Activated naive CD8-positive, alpha-beta T cell treated with anti-CD3 and anti-CD28 coated beads, Interleukin-2, amount 50 U/mL, for 24 hours (primary cell): ENCODE results near the gene IQCM.

Experiments used
- ATAC-seq: fragments of 150-1000 bp; cut with Tn5 transposase; one replicate; pipeline ENCODE4 v1.10.0; 2021
- DNase-seq: peaks from one replicate; pipeline ENCODE4 v3.0.0; 2021
- H3K27ac Mint-ChIP-seq: one replicate; pipeline ENCODE4 v1.8.0; 2021; ENCODE audit warnings: mild to moderate bottlenecking, mixed read lengths
- H3K27me3 Mint-ChIP-seq: one replicate; pipeline ENCODE4 v1.8.0; 2021; ENCODE audit warnings: mixed read lengths
- H3K36me3 Mint-ChIP-seq: one replicate; pipeline ENCODE4 v1.8.0; 2021; ENCODE audit warnings: low read depth, mixed read lengths
- H3K4me1 Mint-ChIP-seq: one replicate; pipeline ENCODE4 v1.8.0; 2021; ENCODE audit warnings: mixed read lengths
- H3K4me3 Mint-ChIP-seq: one replicate; pipeline ENCODE4 v1.8.0; 2021; ENCODE audit warnings: mild to moderate bottlenecking, moderate library complexity, mixed read lengths
- H3K9me3 Mint-ChIP-seq: one replicate; pipeline ENCODE4 v1.8.0; 2021; ENCODE audit warnings: mixed read lengths

The IQCM gene

DNA sequence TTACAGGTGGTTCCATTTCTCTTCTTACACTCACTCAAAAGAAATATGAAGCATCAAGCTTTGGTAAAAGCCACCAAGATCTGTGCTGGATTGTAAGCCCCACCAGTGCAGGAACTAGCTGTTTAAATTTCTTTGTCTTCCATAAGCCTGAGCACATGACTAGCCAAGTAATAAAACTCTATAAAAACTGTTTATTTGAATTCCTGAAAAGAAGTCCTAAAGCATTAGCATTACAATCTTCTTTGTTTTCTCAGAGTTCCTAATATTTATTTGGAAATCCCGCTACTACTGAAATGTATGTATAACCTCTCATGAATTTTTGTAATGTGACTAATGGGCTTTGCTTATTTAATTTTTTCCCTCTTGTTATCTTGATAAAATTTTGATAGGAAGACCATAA lies 65.9 kb downstream of the IQCM start:
- no peak for ATAC-seq
- DNase-seq = no peak
- no peaks in the 10 kb centered on the region for H3K36me3 Mint-ChIP-seq
- H3K4me1 Mint-ChIP-seq = no peaks in the 10 kb centered on the region
- H3K9me3 Mint-ChIP-seq = no peaks in the 10 kb centered on the region
- H3K27ac Mint-ChIP-seq = no peak overlapping the region
- H3K27me3 Mint-ChIP-seq = no peaks in the 10 kb centered on the region
- no peak overlapping the region for H3K4me3 Mint-ChIP-seq

GRCh38 chr4:149747646-149748045 lies 68.0 kb downstream of the IQCM start:
- Mint-ChIP-seq H3K9me3 (no peaks in the 10 kb centered on the region), H3K27ac (no peak overlapping the region), H3K4me1 (no peaks in the 10 kb centered on the region), H3K36me3 (no peaks in the 10 kb centered on the region), H3K4me3 (no peak overlapping the region), H3K27me3 (no peaks in the 10 kb centered on the region)
- no peak for ATAC-seq
- DNase-seq = no peak

DNA sequence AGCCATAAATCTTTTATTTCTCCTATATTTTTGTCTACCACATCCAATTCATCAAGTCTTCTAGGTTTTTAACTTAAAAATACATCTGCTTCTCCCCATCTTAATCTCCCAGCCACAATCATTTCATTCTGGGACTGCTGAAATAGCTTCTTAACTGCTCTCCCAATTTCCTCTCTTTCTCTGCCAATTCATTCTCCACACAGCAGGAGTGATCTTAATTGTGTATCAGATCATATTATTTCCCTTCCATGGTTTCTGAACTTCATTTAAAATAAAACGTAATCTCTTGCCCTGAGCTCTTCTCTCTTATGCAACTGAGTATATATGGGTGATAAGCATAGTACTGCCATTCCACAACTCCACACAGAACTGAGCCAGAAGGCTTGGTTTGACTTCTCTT lies 69.4 kb downstream of the IQCM start:
- Mint-ChIP-seq H3K4me1 (no peaks in the 10 kb centered on the region), H3K36me3 (no peaks in the 10 kb centered on the region), H3K4me3 (no peak overlapping the region), H3K27me3 (no peaks in the 10 kb centered on the region), H3K27ac (no peak overlapping the region), H3K9me3 (no peaks in the 10 kb centered on the region)
- ATAC-seq = no peak
- no peak for DNase-seq

GRCh38 chr4:149741186-149741831 lies 74.3 kb downstream of the IQCM start:
- no peaks in the 10 kb centered on the region for H3K27me3 Mint-ChIP-seq
- H3K36me3 Mint-ChIP-seq = no peaks in the 10 kb centered on the region
- H3K27ac Mint-ChIP-seq = no peak overlapping the region
- H3K4me1 Mint-ChIP-seq = no peaks in the 10 kb centered on the region
- no peak overlapping the region for H3K4me3 Mint-ChIP-seq
- no peaks in the 10 kb centered on the region for H3K9me3 Mint-ChIP-seq
- no peak for DNase-seq
- no peak for ATAC-seq

DNA sequence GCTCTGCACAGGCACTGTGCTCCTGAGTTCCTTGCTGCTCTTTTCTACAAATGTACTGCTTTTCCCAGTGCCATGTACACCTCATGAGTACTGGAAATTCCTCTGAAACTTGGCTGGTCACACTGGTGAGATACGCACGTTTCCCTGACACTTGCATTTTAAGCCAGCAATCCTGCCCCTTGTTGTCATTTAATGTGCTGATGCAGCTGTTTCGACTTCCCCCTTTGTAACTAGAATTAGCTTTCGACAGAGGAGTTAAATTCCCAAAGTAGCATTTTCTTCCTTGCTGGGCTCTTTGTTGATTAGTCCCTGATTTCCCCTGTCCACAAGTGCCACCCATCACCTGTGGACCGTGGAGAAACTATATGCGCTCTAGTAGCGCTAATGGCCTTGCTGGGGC lies 77.5 kb downstream of the IQCM start:
- Mint-ChIP-seq H3K27ac (no peak overlapping the region), H3K4me1 (no peaks in the 10 kb centered on the region), H3K9me3 (no peaks in the 10 kb centered on the region), H3K27me3 (no peaks in the 10 kb centered on the region), H3K4me3 (no peak overlapping the region), H3K36me3 (no peaks in the 10 kb centered on the region)
- ATAC-seq = no peak
- DNase-seq = no peak

GRCh38 chr4:149735796-149736195 lies 79.8 kb downstream of the IQCM start:
- no peaks in the 10 kb centered on the region for H3K27me3 Mint-ChIP-seq
- no peaks in the 10 kb centered on the region for H3K36me3 Mint-ChIP-seq
- ATAC-seq = no peak
- DNase-seq = no peak
- H3K27ac Mint-ChIP-seq = no peak overlapping the region
- H3K9me3 Mint-ChIP-seq = no peaks in the 10 kb centered on the region
- H3K4me1 Mint-ChIP-seq = no peaks in the 10 kb centered on the region
- H3K4me3 Mint-ChIP-seq = no peak overlapping the region

DNA sequence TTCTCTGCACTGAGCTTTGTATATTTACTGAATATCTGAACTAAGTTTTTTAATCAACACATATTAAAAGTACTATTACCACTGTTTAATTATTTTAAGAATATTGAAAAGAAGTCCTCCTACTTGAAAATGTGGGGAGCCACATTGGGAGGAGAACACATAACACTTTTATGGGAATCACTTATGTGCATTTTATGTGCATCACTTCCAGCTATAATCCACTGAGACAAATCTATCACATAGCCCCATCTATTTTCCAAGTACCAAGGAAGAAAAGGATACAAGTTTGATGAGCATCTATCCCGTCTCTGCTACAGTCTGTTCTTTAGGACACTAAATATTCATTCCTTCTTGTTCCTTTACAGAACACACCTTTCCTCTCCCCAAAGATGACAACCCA lies 87.2 kb downstream of the IQCM start:
- DNase-seq (no peak), ATAC-seq (no peak)
- no peaks in the 10 kb centered on the region for H3K27me3 Mint-ChIP-seq
- H3K4me1 Mint-ChIP-seq = no peaks in the 10 kb centered on the region
- H3K36me3 Mint-ChIP-seq = no peaks in the 10 kb centered on the region
- H3K4me3 Mint-ChIP-seq = no peak overlapping the region
- no peaks in the 10 kb centered on the region for H3K9me3 Mint-ChIP-seq
- H3K27ac Mint-ChIP-seq = no peak overlapping the region

- Mint-ChIP-seq H3K4me1 (no peaks in the 10 kb centered on the region), H3K36me3 (no peaks in the 10 kb centered on the region), H3K27me3 (no peaks in the 10 kb centered on the region), H3K9me3 (no peaks in the 10 kb centered on the region), H3K27ac (no peak overlapping the region), H3K4me3 (no peak overlapping the region)
- ATAC-seq = no peak
- no peak for DNase-seq
Observed at GRCh38 chr4:149727663-149728062, 88.0 kb downstream of the IQCM start.

DNA sequence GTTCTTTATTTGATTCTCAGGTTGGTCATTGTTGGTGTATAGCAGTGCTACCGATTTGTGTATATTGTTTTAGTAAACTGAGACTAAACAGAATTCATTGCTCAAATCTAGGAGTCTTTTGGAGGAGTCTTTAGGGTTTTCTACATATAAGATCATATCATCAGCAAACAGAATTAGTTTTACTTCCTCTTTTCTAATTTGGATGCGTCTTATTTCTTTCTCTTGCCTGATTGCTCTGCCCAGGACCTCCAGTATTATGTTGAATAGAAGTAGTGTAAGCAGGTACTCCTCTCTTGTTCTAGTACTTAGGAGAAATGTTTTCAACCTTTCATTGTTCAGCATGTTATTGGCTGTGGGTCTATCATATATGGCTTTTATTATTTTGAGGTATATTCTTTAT lies 92.6 kb downstream of the IQCM start:
- Mint-ChIP-seq H3K27ac (no peak overlapping the region), H3K36me3 (no peaks in the 10 kb centered on the region), H3K9me3 (no peaks in the 10 kb centered on the region), H3K27me3 (no peaks in the 10 kb centered on the region), H3K4me1 (no peaks in the 10 kb centered on the region), H3K4me3 (no peak overlapping the region)
- ATAC-seq = no peak
- DNase-seq = no peak

- H3K4me1 Mint-ChIP-seq = no peaks in the 10 kb centered on the region
- H3K9me3 Mint-ChIP-seq = no peaks in the 10 kb centered on the region
- H3K27me3 Mint-ChIP-seq = no peaks in the 10 kb centered on the region
- ATAC-seq = no peak
- DNase-seq = no peak
- no peak overlapping the region for H3K4me3 Mint-ChIP-seq
- H3K27ac Mint-ChIP-seq = no peak overlapping the region
- no peaks in the 10 kb centered on the region for H3K36me3 Mint-ChIP-seq
Observed at GRCh38 chr4:149719806-149720205, 95.8 kb downstream of the IQCM start.

DNA sequence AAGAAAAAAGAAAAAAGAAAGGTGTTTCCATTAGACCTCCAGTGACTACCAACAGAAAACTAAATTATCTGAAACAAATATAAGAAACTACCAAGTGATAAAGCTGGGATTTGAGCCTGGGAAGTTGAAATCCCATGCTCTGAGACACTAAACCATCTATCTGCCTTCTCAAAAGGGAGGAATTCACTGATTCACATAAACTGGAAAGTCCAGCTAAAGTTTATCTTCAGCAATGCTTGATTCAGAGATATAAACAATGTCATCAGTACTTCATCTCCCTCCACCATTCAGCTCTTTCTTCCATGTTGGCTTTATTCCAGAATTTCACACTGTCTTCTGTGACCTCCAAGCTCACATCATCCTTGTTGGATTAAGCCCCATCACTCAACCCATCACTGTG lies 96.3 kb downstream of the IQCM start:
- Mint-ChIP-seq H3K27ac (no peak overlapping the region), H3K9me3 (no peaks in the 10 kb centered on the region), H3K36me3 (no peaks in the 10 kb centered on the region), H3K4me1 (no peaks in the 10 kb centered on the region), H3K27me3 (no peaks in the 10 kb centered on the region), H3K4me3 (no peak overlapping the region)
- no peak for ATAC-seq
- no peak for DNase-seq

GRCh38 chr4:149718500-149718899 lies 97.1 kb downstream of the IQCM start:
- Mint-ChIP-seq H3K27me3 (no peaks in the 10 kb centered on the region), H3K27ac (no peak overlapping the region), H3K4me3 (no peak overlapping the region), H3K36me3 (no peaks in the 10 kb centered on the region), H3K4me1 (no peaks in the 10 kb centered on the region), H3K9me3 (no peaks in the 10 kb centered on the region)
- DNase-seq = no peak
- ATAC-seq = no peak

GRCh38 chr4:149716728-149717127 lies 98.9 kb downstream of the IQCM start:
- DNase-seq = no peak
- no peaks in the 10 kb centered on the region for H3K4me1 Mint-ChIP-seq
- no peak overlapping the region for H3K27ac Mint-ChIP-seq
- no peaks in the 10 kb centered on the region for H3K36me3 Mint-ChIP-seq
- no peaks in the 10 kb centered on the region for H3K9me3 Mint-ChIP-seq
- no peak for ATAC-seq
- H3K27me3 Mint-ChIP-seq = no peaks in the 10 kb centered on the region
- no peak overlapping the region for H3K4me3 Mint-ChIP-seq

GRCh38 chr4:149715822-149716585 lies 99.6 kb downstream of the IQCM start:
- Mint-ChIP-seq H3K4me3 (no peak overlapping the region), H3K27ac (no peak overlapping the region), H3K36me3 (no peaks in the 10 kb centered on the region), H3K9me3 (no peaks in the 10 kb centered on the region), H3K4me1 (no peaks in the 10 kb centered on the region), H3K27me3 (no peaks in the 10 kb centered on the region)
- ATAC-seq (no peak), DNase-seq (no peak)

GRCh38 chr4:149713031-149713430 lies 102.6 kb downstream of the IQCM start:
- H3K4me1 Mint-ChIP-seq = no peaks in the 10 kb centered on the region
- no peak overlapping the region for H3K27ac Mint-ChIP-seq
- H3K4me3 Mint-ChIP-seq = no peak overlapping the region
- no peaks in the 10 kb centered on the region for H3K9me3 Mint-ChIP-seq
- ATAC-seq (no peak), DNase-seq (no peak)
- H3K27me3 Mint-ChIP-seq = no peaks in the 10 kb centered on the region
- H3K36me3 Mint-ChIP-seq = no peaks in the 10 kb centered on the region
